Stomach (tissue), 4 donors: ENCODE measurements around the gene TTLL11.

Experiments used
- EP300 ChIP-seq: sonication (generic); formaldehyde crosslinking; IDR thresholded peaks from one replicate; pipeline ENCODE4 v1.6.1; 2017; ENCODE audit warnings: antibody characterized with exemption
- POLR2AphosphoS5 ChIP-seq, 3 donors: sonication (generic); formaldehyde crosslinking; IDR thresholded peaks; one replicate each; pipeline ENCODE4 v1.6.1; 2016; ENCODE audit warnings: antibody characterized with exemption in 3 of 3
- TF ChIP-seq, protein P1 (sequence below), 7 experiments: fragments of 450-650 bp in 4 of 7; fragments of 200-600 bp in 3 of 7; sonication (generic) in 3 of 7; IDR thresholded peaks; one replicate each; pipeline ENCODE4 v1.5.1; 2016 to 2019; ENCODE audit warnings: antibody characterized with exemption in 7 of 7, control low read depth in 2 of 7, mild to moderate bottlenecking in 1 of 7

DNA sequence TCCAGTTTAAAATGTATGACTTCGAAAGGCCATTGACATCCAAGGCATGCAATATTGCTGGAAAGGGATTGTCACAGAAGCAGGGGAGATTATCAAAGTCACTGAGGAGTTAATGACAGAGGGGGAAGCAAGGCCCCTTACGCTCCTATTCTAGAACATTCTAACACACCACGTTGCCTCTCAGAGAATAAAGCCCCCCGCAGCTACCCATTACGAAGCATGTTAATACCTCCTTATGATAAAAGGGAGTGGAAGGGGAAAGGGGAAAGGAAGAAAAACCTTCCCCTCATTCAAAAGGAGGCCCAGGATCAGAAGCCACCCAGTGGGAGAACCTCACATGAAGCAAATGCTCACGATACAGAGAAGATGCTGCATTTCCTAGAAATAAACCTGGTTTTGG is 228.0 kb downstream of the TTLL11 start:
- TF ChIP-seq, protein P1, sequence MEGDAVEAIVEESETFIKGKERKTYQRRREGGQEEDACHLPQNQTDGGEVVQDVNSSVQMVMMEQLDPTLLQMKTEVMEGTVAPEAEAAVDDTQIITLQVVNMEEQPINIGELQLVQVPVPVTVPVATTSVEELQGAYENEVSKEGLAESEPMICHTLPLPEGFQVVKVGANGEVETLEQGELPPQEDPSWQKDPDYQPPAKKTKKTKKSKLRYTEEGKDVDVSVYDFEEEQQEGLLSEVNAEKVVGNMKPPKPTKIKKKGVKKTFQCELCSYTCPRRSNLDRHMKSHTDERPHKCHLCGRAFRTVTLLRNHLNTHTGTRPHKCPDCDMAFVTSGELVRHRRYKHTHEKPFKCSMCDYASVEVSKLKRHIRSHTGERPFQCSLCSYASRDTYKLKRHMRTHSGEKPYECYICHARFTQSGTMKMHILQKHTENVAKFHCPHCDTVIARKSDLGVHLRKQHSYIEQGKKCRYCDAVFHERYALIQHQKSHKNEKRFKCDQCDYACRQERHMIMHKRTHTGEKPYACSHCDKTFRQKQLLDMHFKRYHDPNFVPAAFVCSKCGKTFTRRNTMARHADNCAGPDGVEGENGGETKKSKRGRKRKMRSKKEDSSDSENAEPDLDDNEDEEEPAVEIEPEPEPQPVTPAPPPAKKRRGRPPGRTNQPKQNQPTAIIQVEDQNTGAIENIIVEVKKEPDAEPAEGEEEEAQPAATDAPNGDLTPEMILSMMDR (IDR thresholded peaks at IDR 0.05), result no peak
- TF ChIP-seq EP300 (no peak), POLR2AphosphoS5 (IDR thresholded peaks at IDR 0.05) (no peak)
